ENCODE data around the gene AKAP8L. TPM values are rescaled to one million over a fixed set of nuclear protein-coding genes. Genes with fewer than 3 reads are reported as not detected.
A peak's percentile ranks its signal among the peaks of the same experiment; 100 is the strongest.

AKAP8L gene
- total and polyA plus RNA-seq, 10 of the 15 experiments (the other 5 are each of a cell fraction or from before 2014, with no cell fraction given): 0.66 to 64.3 (median 40.0) TPM

GRCh38 chr19:15426485-15427349 is 7.9 kb upstream of the AKAP8L start (continued):
- no peak for TF ChIP-seq E4F1 (IDR thresholded peaks at IDR 0.05; ENCODE audit: borderline replicate concordance, partially characterized antibody)
- TF ChIP-seq SMC3 (IDR thresholded peaks at IDR 0.05; ENCODE audit: borderline replicate concordance, low read length): no peak
- no peak for TF ChIP-seq STAT1 (conservative IDR thresholded peaks at IDR 0.05)
- no peak for TF ChIP-seq CBX3 (IDR thresholded peaks at IDR 0.05; ENCODE audit: borderline replicate concordance, low read depth)
- peak in 1 of 2 experiments; percentile 70; a peak in 1 of 4 replicates for TF ChIP-seq SRF (IDR thresholded peaks at IDR 0.05; ENCODE audit: low read depth in 2 of 2, low read length in 2 of 2)
- TF ChIP-seq EED (IDR thresholded peaks at IDR 0.05; ENCODE audit: low read depth): no peak
- no peak for TF ChIP-seq KLF5 (IDR thresholded peaks at IDR 0.05; ENCODE audit: partially characterized antibody)
- TF ChIP-seq SUZ12 (IDR thresholded peaks at IDR 0.05; ENCODE audit: unreplicated experiment): no peak
- no peak for TF ChIP-seq MTA3 (IDR thresholded peaks at IDR 0.05; ENCODE audit: borderline replicate concordance, low read length)
- no peak for TF ChIP-seq TCF7 (IDR thresholded peaks at IDR 0.05; ENCODE audit: borderline replicate concordance)
- TF ChIP-seq POLR2AphosphoS5 (IDR thresholded peaks at IDR 0.05; ENCODE audit: low read length): no peak
- TF ChIP-seq FOS (IDR thresholded peaks at IDR 0.05; ENCODE audit: borderline replicate concordance, extremely low read depth, insufficient read length): no peak
- TF ChIP-seq CREM (IDR thresholded peaks at IDR 0.05; ENCODE audit: low read depth): no peak
- TF ChIP-seq ATF7 (IDR thresholded peaks at IDR 0.05; ENCODE audit: low read depth): no peak
